ENCODE results near the gene PARP3. TPM values are rescaled to one million over a fixed set of nuclear protein-coding genes. Genes with fewer than 3 reads are reported as not detected.
A peak's percentile ranks its signal among the peaks of the same experiment; 100 is the strongest.
"Not testable (repeated sequence)": the region's sequence is repeated elsewhere in the genome, so short reads cannot be mapped to it uniquely, and the experiment has no call there.

The PARP3 gene
- polyA plus RNA-seq, 1 of the 3 experiments (the other 2 are of a cell fraction): 31.1 TPM

GRCh38 chr3:51928438-51928837 is 13.7 kb upstream of the PARP3 start:
- POLR2A ChIA-PET: no interaction called here
- DNase-seq: no peak
- Histone ChIP-seq H3K79me2 (ENCODE audit: insufficient read depth) (no peaks in the 10 kb centered on the region), H2AFZ (ENCODE audit: low read depth) (no peak overlapping the region), H3K9me3 (no peaks in the 10 kb centered on the region), H3K4me1 (ENCODE audit: control insufficient read depth in 1 of 2, insufficient read depth in 2 of 2, low read depth in 1 of 2, low read length in 1 of 2) (no peaks in the 10 kb centered on the region), H3K4me2 (no peak overlapping the region), H3K36me3 (replicated peaks in 1 of 2; ENCODE audit: control insufficient read depth in 1 of 2, insufficient read depth in 2 of 2, low read length in 1 of 2) (peaks cover 0 to 7% of the 10 kb centered on the region in 2 experiments), H3F3A (replicated peaks; ENCODE audit: insufficient read depth) (no peaks in the 10 kb centered on the region), H3K9ac (no peak overlapping the region), H3K27ac (ENCODE audit: low read depth in 2 of 2, low read length in 1 of 2) (no peak overlapping the region), H3K4me3 (ENCODE audit: low read depth in 2 of 2, low read length in 1 of 2) (no peak overlapping the region), H3K27me3 (ENCODE audit: insufficient read depth) (no peaks in the 10 kb centered on the region), H3K9me2 (no peaks in the 10 kb centered on the region), H4K20me1 (ENCODE audit: insufficient read depth) (no peaks in the 10 kb centered on the region)
- CTCF ChIA-PET: interaction anchor here (1.4 kb wide), 1 partner anchor 14 kb away, joined by 3 read pairs; no protein-coding TSS in a partner anchor
- TF ChIP-seq RAD21 (IDR thresholded peaks at IDR 0.05; ENCODE audit: low read length) (no peak), USF1 (IDR thresholded peaks at IDR 0.05; ENCODE audit: borderline replicate concordance, low read depth) (no peak), TEAD4 (IDR thresholded peaks at IDR 0.05; ENCODE audit: borderline replicate concordance, insufficient read depth) (no peak)
- 88% methylated on average over 7 of the region's 7 CpGs for WGBS (ENCODE audit: low lambda C conversion rate)

- WGBS (ENCODE audit: low lambda C conversion rate): 62% methylated on average over 3 of the region's 3 CpGs
- H3K27me3 ChIP-seq (ENCODE audit: insufficient read depth); H3K9me2 ChIP-seq; H3K4me2 ChIP-seq; POLR2A ChIA-PET; DNase-seq; H3F3A ChIP-seq (replicated peaks; ENCODE audit: insufficient read depth); H3K9ac ChIP-seq; H3K9me3 ChIP-seq; H3K4me1 ChIP-seq (ENCODE audit: control insufficient read depth in 1 of 2, insufficient read depth in 2 of 2, low read depth in 1 of 2, low read length in 1 of 2); H3K79me2 ChIP-seq (ENCODE audit: insufficient read depth); H3K27ac ChIP-seq (ENCODE audit: low read depth in 2 of 2, low read length in 1 of 2); H4K20me1 ChIP-seq (ENCODE audit: insufficient read depth); H3K4me3 ChIP-seq (ENCODE audit: low read depth in 2 of 2, low read length in 1 of 2); H2AFZ ChIP-seq (ENCODE audit: low read depth): not testable (repeated sequence)
- peaks cover 0 to 12% of the 10 kb centered on the region in 2 experiments for H3K36me3 ChIP-seq (replicated peaks in 1 of 2; ENCODE audit: control insufficient read depth in 1 of 2, insufficient read depth in 2 of 2, low read length in 1 of 2)
- CTCF ChIA-PET: interaction anchor here (1.4 kb wide), 1 partner anchor 14 kb away, joined by 3 read pairs; no protein-coding TSS in a partner anchor
These were observed 13.2 kb upstream of the PARP3 start for GRCh38 chr3:51928981-51929380.

GRCh38 chr3:51929420-51930003 is 12.7 kb upstream of the PARP3 start:
- no peak for TF ChIP-seq EZH2phosphoT487 (IDR thresholded peaks at IDR 0.05; ENCODE audit: borderline replicate concordance, low read depth)
- TF ChIP-seq RAD21 (IDR thresholded peaks at IDR 0.05; ENCODE audit: low read length): no peak
- peak; percentile 96 for TF ChIP-seq REST (IDR thresholded peaks at IDR 0.05; ENCODE audit: low read depth, low read length)
- Histone ChIP-seq H3K27ac (ENCODE audit: low read depth in 2 of 2, low read length in 1 of 2) (no peak overlapping the region), H3K4me2 (no peak overlapping the region), H3K27me3 (ENCODE audit: insufficient read depth) (no peaks in the 10 kb centered on the region), H3K79me2 (ENCODE audit: insufficient read depth) (no peaks in the 10 kb centered on the region), H3K4me3 (ENCODE audit: low read depth in 2 of 2, low read length in 1 of 2) (no peak overlapping the region), H3K9me3 (no peaks in the 10 kb centered on the region), H3K36me3 (replicated peaks in 1 of 2; ENCODE audit: control insufficient read depth in 1 of 2, insufficient read depth in 2 of 2, low read length in 1 of 2) (peaks cover 0 to 17% of the 10 kb centered on the region in 2 experiments), H4K20me1 (ENCODE audit: insufficient read depth) (no peaks in the 10 kb centered on the region), H3K9ac (no peak overlapping the region), H3F3A (replicated peaks; ENCODE audit: insufficient read depth) (no peaks in the 10 kb centered on the region), H3K4me1 (ENCODE audit: control insufficient read depth in 1 of 2, insufficient read depth in 2 of 2, low read depth in 1 of 2, low read length in 1 of 2) (no peaks in the 10 kb centered on the region), H2AFZ (ENCODE audit: low read depth) (no peak overlapping the region), H3K9me2 (no peaks in the 10 kb centered on the region)
- DNase-seq: no peak
- ChIA-PET POLR2A (no interaction called here), CTCF (interaction anchor here (1.4 kb wide), 1 partner anchor 13 kb away, joined by 3 read pairs; no protein-coding TSS in a partner anchor)
- 84% methylated on average over 4 of the region's 5 CpGs for WGBS (ENCODE audit: low lambda C conversion rate)

Measured in SK-N-SH (cell line).